IMR-90 (cell line): Measurements from ENCODE around the gene SPTY2D1. TPM values are rescaled to one million over a fixed set of nuclear protein-coding genes. Genes with fewer than 3 reads are reported as not detected.

ENCODE experiments used
- ATAC-seq: fragments of 200-7000 bp; cut with Tn5 transposase; 2 replicates; pipeline ENCODE4 v1.9.1; 2020; ENCODE audit warnings: low read depth, mild to moderate bottlenecking, moderate library complexity
- BruUV-seq: library from RNA; stranded (reverse); fragments of 400-500 nt; replicated peaks from 2 replicates; lab custom pipeline; 2021; lab: Mats Ljungman, UMichigan
- CTCF ChIA-PET: fragments of 300-600 bp; formaldehyde crosslinking; extraction: SDS; loops from one replicate; lab custom pipeline; 2021; ENCODE audit warnings: antibody characterized with exemption; lab: Yijun Ruan, JAX
- POLR2A ChIA-PET: fragments of 300-600 bp; sonication (Branson Sonifier 250); formaldehyde crosslinking; loops from one replicate; lab custom pipeline; 2022; ENCODE audit warnings: antibody characterized with exemption; ENCODE audit not compliant: unreplicated experiment; lab: Charles Lee
- DNase-seq: peaks from one replicate; pipeline ENCODE4 v3.0.0; 2013
- H2AFZ ChIP-seq: replicated peaks from 2 replicates; pipeline ENCODE3; 2013; ENCODE audit warnings: low read length, mild to moderate bottlenecking; ENCODE audit not compliant: poor library complexity
- H2AK5ac ChIP-seq: 2 replicates; pipeline ENCODE4 v1.6.1; 2013; ENCODE audit warnings: low read depth, low read length, inconsistent platforms
- H2AK9ac ChIP-seq: replicated peaks from 2 replicates; pipeline ENCODE3; 2013; ENCODE audit warnings: mild to moderate bottlenecking, low read depth, low read length, moderate library complexity; ENCODE audit not compliant: poor library complexity
- H2BK120ac ChIP-seq: 2 replicates; pipeline ENCODE4 v1.6.1; 2013; ENCODE audit warnings: low read depth, low read length, inconsistent platforms
- H2BK15ac ChIP-seq: 3 replicates; pipeline ENCODE4 v1.6.1; 2013; ENCODE audit warnings: low read depth, low read length, inconsistent platforms
- H2BK20ac ChIP-seq: 2 replicates; pipeline ENCODE4 v1.6.1; 2013; ENCODE audit warnings: low read depth, mild to moderate bottlenecking, inconsistent platforms, low read length, moderate library complexity
- H2BK5ac ChIP-seq: 2 replicates; pipeline ENCODE4 v1.6.1; 2013; ENCODE audit warnings: mild to moderate bottlenecking, low read depth, low read length, inconsistent platforms; ENCODE audit not compliant: poor library complexity, severe bottlenecking
- H3K14ac ChIP-seq: replicated peaks from 2 replicates; pipeline ENCODE4 v1.6.1; 2013; ENCODE audit warnings: low read depth, low read length, inconsistent platforms
- H3K18ac ChIP-seq: 2 replicates; pipeline ENCODE4 v1.6.1; 2013; ENCODE audit warnings: low read depth, low read length, control low read depth
- H3K23ac ChIP-seq: 2 replicates; pipeline ENCODE4 v1.6.1; 2013; ENCODE audit warnings: low read depth, low read length, inconsistent platforms
- H3K27ac ChIP-seq: 2 replicates; pipeline ENCODE4 v1.5.1; 2013; ENCODE audit warnings: mild to moderate bottlenecking, control low read depth, low read length; ENCODE audit not compliant: insufficient read depth
- H3K27me3 ChIP-seq: 2 replicates; pipeline ENCODE4 v1.6.1; 2013; ENCODE audit warnings: low read length; ENCODE audit not compliant: control insufficient read depth, insufficient read depth
- H3K36me3 ChIP-seq: 2 replicates; pipeline ENCODE4 v1.6.1; 2013; ENCODE audit warnings: low read length, mixed read lengths; ENCODE audit not compliant: control insufficient read depth, insufficient read depth
- H3K4ac ChIP-seq: 2 replicates; pipeline ENCODE4 v1.6.1; 2013; ENCODE audit warnings: low read depth, low read length, inconsistent platforms
- H3K4me1 ChIP-seq: 2 replicates; pipeline ENCODE4 v1.6.1; 2013; ENCODE audit warnings: low read length, mixed read lengths; ENCODE audit not compliant: control insufficient read depth, insufficient read depth
- H3K4me2 ChIP-seq: 2 replicates; pipeline ENCODE4 v1.6.1; 2013; ENCODE audit warnings: low read depth, mild to moderate bottlenecking, control low read depth, low read length, moderate library complexity
- H3K4me3 ChIP-seq: 2 replicates; pipeline ENCODE4 v1.5.1; 2013; ENCODE audit warnings: low read depth, mild to moderate bottlenecking, control low read depth, low read length, moderate library complexity; ENCODE audit not compliant: insufficient read depth
- H3K56ac ChIP-seq: 2 replicates; pipeline ENCODE4 v1.6.1; 2013; ENCODE audit warnings: low read length, inconsistent platforms; ENCODE audit not compliant: insufficient read depth; ENCODE audit errors: extremely low read depth
- H3K79me1 ChIP-seq, 2 experiments: 2 replicates each; pipeline ENCODE4 v1.6.1; 2013; ENCODE audit warnings: low read length in 2 of 2, inconsistent platforms in 1 of 2, low read depth in 1 of 2
- H3K9ac ChIP-seq: 2 replicates; pipeline ENCODE4 v1.6.1; 2013; ENCODE audit warnings: low read depth, low read length, control low read depth
- H3K9me1 ChIP-seq: 2 replicates; pipeline ENCODE4 v1.6.1; 2013; ENCODE audit warnings: low read length, inconsistent platforms; ENCODE audit not compliant: insufficient read depth
- H3K9me3 ChIP-seq: 2 replicates; pipeline ENCODE4 v1.6.1; 2013; ENCODE audit warnings: low read length; ENCODE audit not compliant: control insufficient read depth, insufficient read depth
- H4K20me1 ChIP-seq: 2 replicates; pipeline ENCODE4 v1.6.1; 2013; ENCODE audit warnings: low read length, inconsistent platforms; ENCODE audit not compliant: insufficient read depth
- H4K5ac ChIP-seq: 2 replicates; pipeline ENCODE4 v1.6.1; 2013; ENCODE audit warnings: mild to moderate bottlenecking, low read depth, low read length, control low read depth
- H4K8ac ChIP-seq, 2 experiments: 2 replicates each; pipeline ENCODE4 v1.6.1; 2013; ENCODE audit warnings: low read depth in 2 of 2, low read length in 2 of 2, control low read depth in 1 of 2, inconsistent platforms in 1 of 2
- H4K91ac ChIP-seq: 2 replicates; pipeline ENCODE4 v1.6.1; 2013; ENCODE audit warnings: low read depth, low read length, inconsistent platforms; ENCODE audit not compliant: insufficient read depth
- BHLHE40 ChIP-seq: fragments of 150-350 bp; IDR thresholded peaks from 2 replicates; pipeline ENCODE4 v1.6.1; 2016; ENCODE audit warnings: mild to moderate bottlenecking, low read depth, low read length
- CEBPB ChIP-seq: IDR thresholded peaks from 2 replicates; pipeline ENCODE4 v1.6.1; 2012; ENCODE audit warnings: low read depth, low read length, improper control_type of control experiment
- CHD1 ChIP-seq: IDR thresholded peaks from 2 replicates; pipeline ENCODE4 v1.6.1; 2012; ENCODE audit warnings: low read depth, low read length, improper control_type of control experiment
- CTCF ChIP-seq: conservative IDR thresholded peaks from 2 replicates; pipeline ENCODE4 v1.5.1; 2012; ENCODE audit warnings: mild to moderate bottlenecking, low read depth, low read length, improper control_type of control experiment
- ELK1 ChIP-seq: fragments of 150-350 bp; IDR thresholded peaks from 2 replicates; pipeline ENCODE4 v1.6.1; 2016; ENCODE audit warnings: low read depth, mild to moderate bottlenecking, low read length, moderate library complexity, borderline replicate concordance
- FOS ChIP-seq: fragments of 150-350 bp; IDR thresholded peaks from 2 replicates; pipeline ENCODE4 v1.6.1; 2016; ENCODE audit warnings: low read depth, low read length
- MAFK ChIP-seq: IDR thresholded peaks from 2 replicates; pipeline ENCODE4 v1.6.1; 2012; ENCODE audit warnings: low read depth, low read length, improper control_type of control experiment
- MAZ ChIP-seq: IDR thresholded peaks from 2 replicates; pipeline ENCODE4 v1.6.1; 2012; ENCODE audit warnings: low read depth, mild to moderate bottlenecking, low read length, improper control_type of control experiment, moderate library complexity, borderline replicate concordance
- MXI1 ChIP-seq: IDR thresholded peaks from 2 replicates; pipeline ENCODE4 v1.6.1; 2012; ENCODE audit warnings: low read depth, mild to moderate bottlenecking, low read length, moderate library complexity, borderline replicate concordance
- NFE2L2 ChIP-seq: fragments of 150-350 bp; IDR thresholded peaks from 2 replicates; pipeline ENCODE4 v1.6.1; 2016; ENCODE audit warnings: low read depth, mild to moderate bottlenecking, low read length
- POLR2A ChIP-seq: IDR thresholded peaks from 2 replicates; pipeline ENCODE4 v1.6.1; 2012; ENCODE audit warnings: mild to moderate bottlenecking, low read depth, low read length
- RAD21 ChIP-seq: IDR thresholded peaks from 2 replicates; pipeline ENCODE4 v1.6.1; 2012; ENCODE audit warnings: low read length, improper control_type of control experiment
- RCOR1 ChIP-seq: IDR thresholded peaks from 2 replicates; pipeline ENCODE4 v1.6.1; 2012; ENCODE audit warnings: mild to moderate bottlenecking, low read length, improper control_type of control experiment; ENCODE audit not compliant: insufficient replicate concordance
- RFX5 ChIP-seq: IDR thresholded peaks from 2 replicates; pipeline ENCODE4 v1.8.0; 2012; ENCODE audit warnings: low read depth, mild to moderate bottlenecking, low read length, moderate library complexity
- SMC3 ChIP-seq: fragments of 150-350 bp; IDR thresholded peaks from 2 replicates; pipeline ENCODE4 v1.6.1; 2016; ENCODE audit warnings: low read depth, mild to moderate bottlenecking, antibody characterized with exemption, low read length, moderate library complexity
- USF2 ChIP-seq: fragments of 150-350 bp; IDR thresholded peaks from 2 replicates; pipeline ENCODE4 v1.6.1; 2017; ENCODE audit warnings: mild to moderate bottlenecking, antibody characterized with exemption, low read length, low read depth
- WGBS, 2 experiments: methylation state at CpG; one replicate each; pipeline versions ENCODE4 v1.1.5 to v1.1.7; 2013; ENCODE audit warnings: missing lambda C conversion rate in 2 of 2; ENCODE audit not compliant: insufficient read length in 1 of 2; ENCODE audit errors: extremely low coverage in 2 of 2; 5-methylcytosine and 5-hydroxymethylcytosine counted together
- dilution Hi-C: fragments of 300-500 bp; cut with HindIII; formaldehyde crosslinking; loops from one replicate; pipeline ENCODE4 v1.14.3; 2018; ENCODE audit warnings: low sequenced_read_pairs; ENCODE audit not compliant: unreplicated experiment
- in situ Hi-C: fragments of 300-500 bp; cut with MboI; formaldehyde crosslinking; loops from 3 replicates; pipeline ENCODE4 v1.14.3; 2019; ENCODE audit warnings: low sequenced_read_pairs, inconsistent platforms, mixed read lengths
- intact Hi-C: fragments of 100-400 bp; cut with micrococcal nuclease; formaldehyde crosslinking; loops from 2 replicates; pipeline ENCODE4 v1.10.0; 2022
- polyA plus RNA-seq, 3 experiments: library from polyadenylated mRNA; depleted of rRNA; stranded (reverse); fragments of >200 nt; gene quantifications; 2 replicates each; pipeline ENCODE4 v1.2.3, GENCODE V29; 2012; ENCODE audit warnings: low replicate concordance in 1 of 3
- total RNA-seq: library from RNA; depleted of rRNA; stranded (reverse); fragments of >200 nt; gene quantifications from 2 replicates; pipeline ENCODE4 v1.2.3, GENCODE V29; 2012

SPTY2D1 gene
- total and polyA plus RNA-seq, 2 of the 4 experiments (the other 2 are of a cell fraction) = 10.3 to 36.6 TPM

- TF ChIP-seq FOS (no peak), RCOR1 (no peak), RFX5 (no peak), SMC3 (no peak), POLR2A (no peak), MAFK (no peak), NFE2L2 (no peak), MXI1 (no peak), CHD1 (no peak), MAZ (no peak), ELK1 (no peak), USF2 (no peak), RAD21 (no peak), CTCF (no peak), BHLHE40 (no peak), CEBPB (no peak)
- no peak overlapping the region for H4K91ac ChIP-seq
- H3K4me2 ChIP-seq = no peak overlapping the region
- no peak overlapping the region for H2BK20ac ChIP-seq
- H3K36me3 ChIP-seq = peaks cover 9% of the 10 kb centered on the region
- no peak overlapping the region for H2BK15ac ChIP-seq
- no peaks in the 10 kb centered on the region for H3K9me3 ChIP-seq
- H3K4ac ChIP-seq = no peak overlapping the region
- no peak overlapping the region for H3K23ac ChIP-seq
- no peak overlapping the region for H2AFZ ChIP-seq
- no peak overlapping the region for H3K4me3 ChIP-seq
- 0 out of 2 replicates have a peak, but pooled peaks cover 4% of the 10 kb centered on the region for H4K20me1 ChIP-seq
- no peak overlapping the region for H3K27ac ChIP-seq
- CTCF ChIA-PET = no interaction called here
- POLR2A ChIA-PET = no interaction called here
- in situ Hi-C loops = no loop called here
- no peak overlapping the region for H4K5ac ChIP-seq
- ATAC-seq = no peak
- no TSS peak for BruUV-seq
- no peak for DNase-seq
- dilution Hi-C loops = no loop called here
- H3K79me1 ChIP-seq = peaks cover 15 to 27% of the 10 kb centered on the region in 2 experiments
- no peak overlapping the region for H2AK5ac ChIP-seq
- no peak overlapping the region for H3K14ac ChIP-seq
- no peak overlapping the region for H3K18ac ChIP-seq
- no peaks in the 10 kb centered on the region for H3K27me3 ChIP-seq
- no peak overlapping the region for H3K9ac ChIP-seq
- peaks cover 9% of the 10 kb centered on the region for H3K9me1 ChIP-seq
- H2BK5ac ChIP-seq = no peak overlapping the region
- H2AK9ac ChIP-seq = no peak overlapping the region
- H4K8ac ChIP-seq = no peak overlapping the region
- intact Hi-C loops = no loop called here
- no peak overlapping the region for H3K56ac ChIP-seq
- no CpG with 5 or more reads among the region's 4 CpGs for WGBS, 2 experiments
- no peak overlapping the region for H2BK120ac ChIP-seq
- H3K4me1 ChIP-seq = no peaks in the 10 kb centered on the region; the same call in 1 of the 2 replicates
These were observed 33.1 kb downstream of the SPTY2D1 start for GRCh38 chr11:18600915-18601569.
